IMR-90 (cell line): ENCODE results near the gene IYD.
A peak's percentile ranks its signal among the peaks of the same experiment; 100 is the strongest.

Experiments used
- CTCF ChIP-seq: conservative IDR thresholded peaks from 2 replicates; pipeline ENCODE4 v1.5.1; 2012; ENCODE audit warnings: mild to moderate bottlenecking, low read depth, low read length, improper control_type of control experiment
- MAFK ChIP-seq: IDR thresholded peaks from 2 replicates; pipeline ENCODE4 v1.6.1; 2012; ENCODE audit warnings: low read depth, low read length, improper control_type of control experiment
- MXI1 ChIP-seq: IDR thresholded peaks from 2 replicates; pipeline ENCODE4 v1.6.1; 2012; ENCODE audit warnings: low read depth, mild to moderate bottlenecking, low read length, moderate library complexity, borderline replicate concordance
- NFE2L2 ChIP-seq: fragments of 150-350 bp; IDR thresholded peaks from 2 replicates; pipeline ENCODE4 v1.6.1; 2016; ENCODE audit warnings: low read depth, mild to moderate bottlenecking, low read length
- POLR2A ChIP-seq: IDR thresholded peaks from 2 replicates; pipeline ENCODE4 v1.6.1; 2012; ENCODE audit warnings: mild to moderate bottlenecking, low read depth, low read length
- RAD21 ChIP-seq: IDR thresholded peaks from 2 replicates; pipeline ENCODE4 v1.6.1; 2012; ENCODE audit warnings: low read length, improper control_type of control experiment
- RCOR1 ChIP-seq: IDR thresholded peaks from 2 replicates; pipeline ENCODE4 v1.6.1; 2012; ENCODE audit warnings: mild to moderate bottlenecking, low read length, improper control_type of control experiment; ENCODE audit not compliant: insufficient replicate concordance
- RFX5 ChIP-seq: IDR thresholded peaks from 2 replicates; pipeline ENCODE4 v1.8.0; 2012; ENCODE audit warnings: low read depth, mild to moderate bottlenecking, low read length, moderate library complexity

- TF ChIP-seq POLR2A, result no peak
- no peak for TF ChIP-seq CTCF
- no peak for TF ChIP-seq NFE2L2
- TF ChIP-seq RAD21, result no peak
- TF ChIP-seq RCOR1, result no peak
- TF ChIP-seq MAFK, result peak; percentile 58
- TF ChIP-seq RFX5, result no peak
- no peak for TF ChIP-seq MXI1
Observed at GRCh38 chr6:150413198-150413597, 44.4 kb downstream of the IYD start.
